ENCODE results near the gene VSX1. TPM values are rescaled to one million over a fixed set of nuclear protein-coding genes. Genes with fewer than 3 reads are reported as not detected.
A peak's percentile ranks its signal among the peaks of the same experiment; 100 is the strongest.

Gene VSX1
- total and polyA plus RNA-seq, 9 donors: 0.11 to 1.4 (median 0.75) TPM; not detected in 2

- 77 to 84% (median 79%) methylated on average over 7 of the region's 7 CpGs for WGBS, 3 donors
- peak in 1 of 5 donors; percentile 12 for DNase-seq
- no peak for TF ChIP-seq EP300 (IDR thresholded peaks at IDR 0.05)
- no peak for TF ChIP-seq CTCF (IDR thresholded peaks at IDR 0.05)
- no peak for TF ChIP-seq POLR2A (IDR thresholded peaks at IDR 0.05)
- intact Hi-C loops (cut with DNase I): loop anchor here in 2 of 4 donors (10.0 kb wide), 2 partner anchors 345 to 1695 kb away; partner anchors contain the start of genes ABHD12 (in 1 of the 2) and NXT1 (in 1 of the 2)
- no peaks in the 10 kb centered on the region for H3K9me3 ChIP-seq
- no peak overlapping the region for H3K4me3 ChIP-seq
- no peak overlapping the region for H3K27ac ChIP-seq
- no peaks in the 10 kb centered on the region for H3K36me3 ChIP-seq
- H3K27me3 ChIP-seq: no peaks in the 10 kb centered on the region
- H3K4me1 ChIP-seq (ENCODE audit: insufficient read depth): peaks cover 42% of the 10 kb centered on the region
These were observed 31.9 kb downstream of the VSX1 start for GRCh38 chr20:25050082-25050481.

GRCh38 chr20:25049261-25050060, 32.5 kb downstream of the VSX1 start:
- Histone ChIP-seq H3K27ac (no peak overlapping the region), H3K27me3 (no peaks in the 10 kb centered on the region), H3K4me3 (no peak overlapping the region), H3K9me3 (no peaks in the 10 kb centered on the region), H3K4me1 (ENCODE audit: insufficient read depth) (peaks cover 38% of the 10 kb centered on the region), H3K36me3 (no peaks in the 10 kb centered on the region)
- 68 to 74% (median 74%) methylated on average over 16 of the region's 16 CpGs for WGBS, 3 donors
- intact Hi-C loops (cut with DNase I): loop anchor here in 2 of 4 donors (10.0 kb wide), 2 partner anchors 345 to 1695 kb away; partner anchors contain the start of genes ABHD12 (in 1 of the 2) and NXT1 (in 1 of the 2)
- TF ChIP-seq CTCF (IDR thresholded peaks at IDR 0.05): no peak
- TF ChIP-seq EP300 (IDR thresholded peaks at IDR 0.05): no peak
- no peak for TF ChIP-seq POLR2A (IDR thresholded peaks at IDR 0.05)
- DNase-seq: peak in 3 of 5 donors; percentile 11 to 15 (median 13)

GRCh38 chr20:25048519-25048952, 33.4 kb downstream of the VSX1 start:
- TF ChIP-seq EP300 (IDR thresholded peaks at IDR 0.05) (no peak), CTCF (IDR thresholded peaks at IDR 0.05) (no peak), POLR2A (IDR thresholded peaks at IDR 0.05) (no peak)
- Histone ChIP-seq H3K4me1 (ENCODE audit: insufficient read depth) (peaks cover 30% of the 10 kb centered on the region), H3K36me3 (no peaks in the 10 kb centered on the region), H3K27me3 (no peaks in the 10 kb centered on the region), H3K9me3 (no peaks in the 10 kb centered on the region), H3K4me3 (no peak overlapping the region), H3K27ac (no peak overlapping the region)
- intact Hi-C loops (cut with DNase I): no loop called here
- whole genome bisulfite sequencing, 3 donors: 72 to 85% (median 76%) methylated on average over 8 of the region's 8 CpGs
- peak in 4 of 5 donors; percentile 11 to 29 (median 14) for DNase-seq

- Histone ChIP-seq H3K9me3 (no peaks in the 10 kb centered on the region), H3K27ac (no peak overlapping the region), H3K36me3 (no peaks in the 10 kb centered on the region), H3K27me3 (no peaks in the 10 kb centered on the region), H3K4me1 (ENCODE audit: insufficient read depth) (peaks cover 30% of the 10 kb centered on the region), H3K4me3 (no peak overlapping the region)
- intact Hi-C loops (cut with DNase I): no loop called here
- WGBS, 3 donors: 87 to 93% (median 88%) methylated on average over 13 of the region's 13 CpGs
- no peak for TF ChIP-seq EP300 (IDR thresholded peaks at IDR 0.05)
- no peak for TF ChIP-seq CTCF (IDR thresholded peaks at IDR 0.05)
- no peak for TF ChIP-seq POLR2A (IDR thresholded peaks at IDR 0.05)
- peak in 3 of 5 donors; percentile 9 to 25 (median 20) for DNase-seq
These were observed 34.2 kb downstream of the VSX1 start for GRCh38 chr20:25047766-25048165.

Measured in ovary (tissue), 9 donors.